Stimulated activated CD8-positive, alpha-beta memory T cell treated with anti-CD3 and anti-CD28 coated beads, Interleukin-15, amount 100 ng/mL, for 1 hour (primary cell): ENCODE measurements around the gene VSNL1.
A peak's percentile ranks its signal among the peaks of the same experiment; 100 is the strongest.

ENCODE experiments used
- DNase-seq: peaks from one replicate; pipeline ENCODE4 v3.0.0-alpha.2; 2020; ENCODE audit warnings: low read depth

The VSNL1 gene

GRCh38 chr2:17646081-17646554, 105.6 kb downstream of the VSNL1 start:
- DNase-seq: peak; percentile 16

GRCh38 chr2:17646838-17647701, 106.6 kb downstream of the VSNL1 start:
- no peak for DNase-seq

GRCh38 chr2:17648581-17648980, 108.1 kb downstream of the VSNL1 start:
- no peak for DNase-seq

- no peak for DNase-seq
These were observed 108.5 kb downstream of the VSNL1 start for GRCh38 chr2:17649026-17649425.

GRCh38 chr2:17652681-17653394, 112.3 kb downstream of the VSNL1 start:
- DNase-seq: no peak

- no peak for DNase-seq
These were observed 117.3 kb downstream of the VSNL1 start for GRCh38 chr2:17657759-17658158.

GRCh38 chr2:17658251-17658843, 117.9 kb downstream of the VSNL1 start:
- DNase-seq: no peak

GRCh38 chr2:17660219-17660618, 119.7 kb downstream of the VSNL1 start:
- no peak for DNase-seq

- DNase-seq: no peak
These were observed 121.0 kb downstream of the VSNL1 start for GRCh38 chr2:17661460-17661859.

GRCh38 chr2:17662723-17663122, 122.2 kb downstream of the VSNL1 start:
- no peak for DNase-seq

GRCh38 chr2:17664534-17664933, 124.0 kb downstream of the VSNL1 start:
- no peak for DNase-seq

GRCh38 chr2:17667898-17668297, 127.4 kb downstream of the VSNL1 start:
- DNase-seq: no peak

- no peak for DNase-seq
These were observed 132.3 kb downstream of the VSNL1 start for GRCh38 chr2:17672583-17673317.

GRCh38 chr2:17674817-17675216, 134.3 kb downstream of the VSNL1 start:
- no peak for DNase-seq

- DNase-seq: no peak
These were observed 139.6 kb downstream of the VSNL1 start for GRCh38 chr2:17680119-17680518.

GRCh38 chr2:17682098-17682857, 141.8 kb downstream of the VSNL1 start:
- DNase-seq: no peak

- DNase-seq: no peak
These were observed 143.5 kb downstream of the VSNL1 start for GRCh38 chr2:17683981-17684380.

- DNase-seq: no peak
These were observed 148.1 kb downstream of the VSNL1 start for GRCh38 chr2:17688600-17688999.

- no peak for DNase-seq
These were observed 148.5 kb downstream of the VSNL1 start for GRCh38 chr2:17689010-17689409.

- DNase-seq: no peak
These were observed 150.3 kb downstream of the VSNL1 start for GRCh38 chr2:17690776-17691175.
